ENCODE measurements around the gene ZNF503. TPM values are rescaled to one million over a fixed set of nuclear protein-coding genes. Genes with fewer than 3 reads are reported as not detected.
A peak's percentile ranks its signal among the peaks of the same experiment; 100 is the strongest.

The ZNF503 gene
- polyA plus RNA-seq, 2 of the 4 experiments (the other 2 are of a cell fraction): 0.54 to 12.8 TPM

- FAIRE-seq: no peak
- H3K4me3 ChIP-seq: no peak overlapping the region
- WGBS (ENCODE audit: missing lambda C conversion rate): 86% methylated on average over 40 of the region's 71 CpGs
- peaks cover 8% of the 10 kb centered on the region; the same call in 2 of the 3 replicates for H3K4me1 ChIP-seq
- H3K4me2 ChIP-seq: no peak overlapping the region; the same call in 2 of the 3 replicates
- POLR2A ChIA-PET: no interaction called here
- TF ChIP-seq E2F6 (IDR thresholded peaks at IDR 0.05; ENCODE audit: borderline replicate concordance, low read depth): no peak
- no peak for TF ChIP-seq KDM5A (IDR thresholded peaks at IDR 0.05)
- TF ChIP-seq HES2 (IDR thresholded peaks at IDR 0.05): no peak
- no peak for TF ChIP-seq EHF (CRISPR knock-in tag; IDR thresholded peaks at IDR 0.05)
- TF ChIP-seq BCL3 (IDR thresholded peaks at IDR 0.05): no peak
- TF ChIP-seq, protein P1, sequence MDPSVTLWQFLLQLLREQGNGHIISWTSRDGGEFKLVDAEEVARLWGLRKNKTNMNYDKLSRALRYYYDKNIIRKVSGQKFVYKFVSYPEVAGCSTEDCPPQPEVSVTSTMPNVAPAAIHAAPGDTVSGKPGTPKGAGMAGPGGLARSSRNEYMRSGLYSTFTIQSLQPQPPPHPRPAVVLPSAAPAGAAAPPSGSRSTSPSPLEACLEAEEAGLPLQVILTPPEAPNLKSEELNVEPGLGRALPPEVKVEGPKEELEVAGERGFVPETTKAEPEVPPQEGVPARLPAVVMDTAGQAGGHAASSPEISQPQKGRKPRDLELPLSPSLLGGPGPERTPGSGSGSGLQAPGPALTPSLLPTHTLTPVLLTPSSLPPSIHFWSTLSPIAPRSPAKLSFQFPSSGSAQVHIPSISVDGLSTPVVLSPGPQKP (IDR thresholded peaks at IDR 0.05; ENCODE audit: low read depth, low read length): no peak
- TF ChIP-seq USF2 (IDR thresholded peaks at IDR 0.05): no peak
- TF ChIP-seq, protein P2, sequence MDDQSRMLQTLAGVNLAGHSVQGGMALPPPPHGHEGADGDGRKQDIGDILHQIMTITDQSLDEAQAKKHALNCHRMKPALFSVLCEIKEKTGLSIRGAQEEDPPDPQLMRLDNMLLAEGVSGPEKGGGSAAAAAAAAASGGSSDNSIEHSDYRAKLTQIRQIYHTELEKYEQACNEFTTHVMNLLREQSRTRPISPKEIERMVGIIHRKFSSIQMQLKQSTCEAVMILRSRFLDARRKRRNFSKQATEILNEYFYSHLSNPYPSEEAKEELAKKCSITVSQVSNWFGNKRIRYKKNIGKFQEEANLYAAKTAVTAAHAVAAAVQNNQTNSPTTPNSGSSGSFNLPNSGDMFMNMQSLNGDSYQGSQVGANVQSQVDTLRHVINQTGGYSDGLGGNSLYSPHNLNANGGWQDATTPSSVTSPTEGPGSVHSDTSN (IDR thresholded peaks at IDR 0.05): no peak
- no peak for TF ChIP-seq FOXS1 (CRISPR knock-in tag; IDR thresholded peaks at IDR 0.05)
- no peak for DNase-seq (ENCODE audit: low read depth in 1 of 2, low spot score in 1 of 2)
- no peak overlapping the region for H3K27ac ChIP-seq
- H3K9me3 ChIP-seq: no peaks in the 10 kb centered on the region
- CTCF ChIA-PET: interaction anchor here (1.0 to 5.7 kb wide), 9 partner anchors 12 to 639 kb away, joined by 3 to 83 read pairs (median 17); no protein-coding TSS in a partner anchor
- no peak for ATAC-seq
These were observed 4.7 kb downstream of the ZNF503 start for GRCh38 chr10:75396631-75397495.

DNA sequence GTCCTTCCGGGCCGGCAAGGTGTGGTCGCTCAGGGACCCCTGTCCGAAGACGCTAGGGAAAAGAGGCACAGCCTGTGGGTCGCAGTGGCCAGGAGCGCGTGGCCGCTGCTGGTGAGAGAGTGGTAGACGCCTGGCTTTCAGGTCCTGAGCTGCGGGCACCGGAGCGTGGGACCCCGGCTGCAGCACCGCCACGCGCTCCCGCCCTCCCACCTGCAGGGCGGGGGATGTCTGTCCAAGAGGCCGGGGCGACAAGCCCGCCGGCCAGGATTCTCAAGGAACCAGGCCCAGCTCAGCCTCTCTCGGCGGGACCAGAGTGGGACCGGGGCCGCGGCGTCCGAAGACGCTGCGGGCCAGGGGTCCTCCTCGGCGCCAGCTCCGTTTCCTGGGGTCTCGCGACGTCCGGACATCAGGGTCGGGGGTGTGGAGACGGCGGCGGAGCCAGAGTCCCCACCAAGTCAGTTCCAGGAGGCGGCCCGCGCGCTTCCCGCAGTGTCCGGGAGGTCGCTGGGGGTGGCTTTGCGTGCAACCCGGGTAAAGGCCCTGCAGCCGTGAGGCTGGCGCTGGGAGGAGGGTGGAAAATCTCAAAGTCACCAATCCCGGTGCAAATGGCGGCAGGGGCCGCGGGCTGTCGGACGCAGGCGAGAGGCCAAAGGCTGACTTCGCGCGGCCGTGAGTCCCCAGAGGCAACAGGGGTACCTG lies 5.5 kb downstream of the ZNF503 start:
- Histone ChIP-seq H3K9me3 (no peaks in the 10 kb centered on the region), H3K27ac (peak overlapping the region in 1 of 2 experiments; percentile 80; a peak in 2 of 6 replicates), H3K4me1 (peaks cover 8% of the 10 kb centered on the region; the same call in 2 of the 3 replicates), H3K4me2 (peak overlapping the region; percentile 87), H3K4me3 (no peak overlapping the region)
- WGBS (ENCODE audit: missing lambda C conversion rate): 89% methylated on average over 39 of the region's 65 CpGs
- ATAC-seq (no peak), DNase-seq (ENCODE audit: low read depth in 1 of 2, low spot score in 1 of 2) (no peak), FAIRE-seq (no peak)
- no peak for TF ChIP-seq FOSL2 (IDR thresholded peaks at IDR 0.05)
- TF ChIP-seq FOSL2 (CRISPR knock-in tag; IDR thresholded peaks at IDR 0.05): no peak
- TF ChIP-seq CBX2 (IDR thresholded peaks at IDR 0.05; ENCODE audit: borderline replicate concordance, low read depth): no peak
- TF ChIP-seq, protein P3, sequence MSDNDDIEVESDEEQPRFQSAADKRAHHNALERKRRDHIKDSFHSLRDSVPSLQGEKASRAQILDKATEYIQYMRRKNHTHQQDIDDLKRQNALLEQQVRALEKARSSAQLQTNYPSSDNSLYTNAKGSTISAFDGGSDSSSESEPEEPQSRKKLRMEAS (IDR thresholded peaks at IDR 0.05): no peak
- TF ChIP-seq USF2 (IDR thresholded peaks at IDR 0.05): no peak
- TF ChIP-seq E2F6 (IDR thresholded peaks at IDR 0.05; ENCODE audit: borderline replicate concordance, low read depth): no peak
- TF ChIP-seq SREBF2 (IDR thresholded peaks at IDR 0.05): no peak
- TF ChIP-seq ZNF302 (CRISPR knock-in tag; IDR thresholded peaks at IDR 0.05): no peak
- TF ChIP-seq ZFP36 (IDR thresholded peaks at IDR 0.05; ENCODE audit: borderline replicate concordance, partially characterized antibody): no peak
- no peak for TF ChIP-seq EP300 (IDR thresholded peaks at IDR 0.05)
- no peak for TF ChIP-seq HOXB5 (CRISPR knock-in tag; IDR thresholded peaks at IDR 0.05)
- ChIA-PET CTCF (interaction anchor here (0.6 to 4.0 kb wide), 47 partner anchors 8 to 1028 kb away, joined by 3 to 48 read pairs (median 4); no protein-coding TSS in a partner anchor), POLR2A (no interaction called here)

Data from A549 (cell line).